Smooth muscle cell of the brain vasculature (primary cell): Measurements from ENCODE around the gene TUBA8.
"Not testable (repeated sequence)": the region's sequence is repeated elsewhere in the genome, so short reads cannot be mapped to it uniquely, and the experiment has no call there.

Experiments used
- DNase-seq: peaks from one replicate; pipeline ENCODE4 v3.0.0-alpha.2; 2012; ENCODE audit warnings: low read depth, low spot score

TUBA8 gene

DNA sequence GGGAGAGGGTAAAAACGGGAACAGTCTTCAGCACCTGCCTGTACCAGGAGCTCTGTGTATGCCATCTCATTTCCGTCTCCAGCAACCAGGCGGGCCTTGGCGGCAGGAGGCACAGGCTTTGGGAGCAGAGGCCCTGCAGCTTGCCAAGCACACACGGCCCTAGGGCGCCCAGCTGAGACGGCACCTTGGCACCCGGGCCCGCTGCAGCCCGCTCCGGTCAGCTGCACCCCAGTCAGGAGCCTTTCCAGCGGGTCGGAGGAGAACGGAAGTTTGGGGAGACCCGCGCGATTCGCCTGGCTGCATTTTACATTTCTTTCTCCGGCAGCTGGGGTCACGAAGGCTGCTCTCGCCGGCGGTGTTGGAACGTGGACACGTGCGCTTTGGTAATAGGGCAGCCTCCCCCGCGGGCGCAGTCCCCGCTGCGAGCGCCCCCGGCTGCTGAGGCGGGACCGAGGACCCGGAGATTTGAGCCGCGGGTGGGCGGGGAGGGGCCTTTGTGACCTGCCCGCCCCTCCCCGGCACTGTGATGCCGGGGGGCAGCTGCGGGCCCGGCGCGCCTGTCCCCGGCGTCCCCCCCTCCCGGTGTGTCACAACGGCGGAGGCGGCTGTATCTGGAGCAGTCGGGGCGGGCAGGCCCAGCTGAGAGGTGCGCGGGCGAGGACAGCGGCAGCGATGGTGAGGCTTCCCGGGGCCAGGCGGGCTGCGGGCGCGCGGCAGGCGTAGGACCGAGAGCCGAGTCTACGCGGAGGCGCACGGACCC is at the start of gene TUBA8:
TSS of gene TUBA8 (plus strand) at position 616 of the 760 bp plus-strand sequence. CDS start at position 673, 57 bp downstream.
- no peak for DNase-seq

DNA sequence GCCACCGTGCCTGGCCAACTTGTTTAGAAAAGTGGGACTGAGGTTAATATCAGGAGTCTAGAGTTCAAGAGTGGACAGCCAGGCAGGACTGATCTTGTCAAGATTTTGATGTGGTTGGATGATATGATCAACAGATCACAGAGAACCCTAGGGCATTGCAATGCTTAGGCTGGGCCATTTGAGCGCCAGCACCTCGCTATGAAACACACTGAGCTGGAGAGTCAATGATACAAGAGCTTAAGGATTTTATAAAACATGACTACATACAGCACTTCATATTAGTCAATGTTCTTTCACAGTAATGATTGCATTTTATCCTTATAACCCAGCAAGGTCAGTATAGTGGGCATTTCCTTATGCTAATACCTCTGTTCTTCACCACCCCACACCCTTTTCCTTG is 48.2 kb upstream of the TUBA8 start:
- DNase-seq: no peak

DNA sequence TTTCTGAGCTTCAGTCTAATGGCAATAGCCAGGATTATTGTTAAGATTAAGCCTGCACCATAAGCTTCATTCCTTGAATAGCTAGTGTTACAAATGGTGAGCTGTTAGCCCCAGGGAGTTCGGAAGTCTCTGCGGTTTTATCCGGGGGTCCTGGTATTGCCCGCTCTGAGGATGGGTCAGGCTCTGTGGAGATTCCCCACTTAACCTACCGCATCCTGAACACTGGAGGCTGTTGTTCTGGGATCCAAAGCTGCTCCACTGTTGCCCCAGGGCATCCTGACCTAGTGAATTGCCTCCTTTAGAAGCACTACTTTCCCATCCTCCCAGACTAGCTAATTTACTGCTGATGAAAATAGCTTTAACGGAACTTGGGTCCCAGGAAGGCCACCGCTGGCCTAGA is 47.3 kb upstream of the TUBA8 start:
- no peak for DNase-seq

DNA sequence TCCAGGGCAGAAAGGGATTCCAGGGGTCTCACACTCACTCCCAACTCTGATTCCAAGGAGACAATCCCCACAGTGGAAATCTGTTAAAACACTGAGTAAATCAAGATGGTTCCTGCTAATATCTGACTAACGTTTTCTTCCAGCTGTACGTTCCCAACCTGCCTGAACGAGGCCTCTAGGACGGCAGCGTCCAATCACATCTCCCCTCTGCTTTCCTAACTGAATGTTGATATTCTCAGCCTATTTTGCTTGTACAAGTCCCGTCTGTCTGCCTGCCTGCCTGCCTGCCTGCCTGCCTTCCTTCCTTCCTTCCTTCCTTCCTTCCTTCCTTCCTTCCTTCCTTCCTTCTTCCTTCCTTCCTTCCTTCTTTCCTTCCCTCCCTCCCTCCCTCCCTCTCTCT is 46.9 kb upstream of the TUBA8 start:
- DNase-seq: not testable (repeated sequence)

DNA sequence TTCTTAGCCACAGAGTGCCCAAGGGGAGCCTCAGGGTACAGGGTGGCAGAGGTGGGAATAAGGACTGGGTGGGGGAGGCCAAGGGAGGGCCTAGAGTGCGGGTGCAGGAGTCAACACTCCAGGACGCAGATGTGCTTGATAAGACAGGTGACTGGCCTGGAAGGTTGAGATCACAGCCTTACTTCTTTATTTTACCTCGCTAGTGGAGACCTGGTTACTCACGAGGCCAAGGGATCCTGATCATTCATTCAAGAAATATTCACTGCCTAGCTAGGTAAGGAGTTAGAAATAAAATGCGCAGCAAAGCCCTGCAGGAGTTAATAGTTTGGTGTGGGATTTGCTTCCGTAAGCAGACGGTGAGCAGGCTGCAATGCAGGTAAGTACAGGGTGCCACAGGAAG is 46.0 kb upstream of the TUBA8 start:
- DNase-seq: no peak

DNA sequence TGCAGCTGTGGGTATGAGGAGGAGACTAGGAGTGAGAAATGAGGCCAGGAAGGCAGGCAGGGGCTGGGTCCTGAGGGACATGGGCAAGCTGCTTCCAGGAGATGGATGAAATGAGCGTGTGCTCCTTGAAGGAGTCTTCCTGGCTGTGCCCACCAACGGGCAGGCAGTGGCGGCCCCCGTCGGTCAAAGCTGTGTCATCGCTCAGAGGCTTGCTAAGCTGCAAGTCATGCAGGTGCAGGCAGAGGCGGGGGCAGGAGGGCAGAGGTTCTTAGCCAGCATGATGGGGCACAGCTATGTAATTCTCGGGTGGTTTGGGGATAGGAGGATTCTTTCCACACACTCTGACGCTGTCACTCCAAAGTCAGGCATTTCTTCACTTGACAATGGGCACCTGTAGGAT is 45.4 kb upstream of the TUBA8 start:
- no peak for DNase-seq

DNA sequence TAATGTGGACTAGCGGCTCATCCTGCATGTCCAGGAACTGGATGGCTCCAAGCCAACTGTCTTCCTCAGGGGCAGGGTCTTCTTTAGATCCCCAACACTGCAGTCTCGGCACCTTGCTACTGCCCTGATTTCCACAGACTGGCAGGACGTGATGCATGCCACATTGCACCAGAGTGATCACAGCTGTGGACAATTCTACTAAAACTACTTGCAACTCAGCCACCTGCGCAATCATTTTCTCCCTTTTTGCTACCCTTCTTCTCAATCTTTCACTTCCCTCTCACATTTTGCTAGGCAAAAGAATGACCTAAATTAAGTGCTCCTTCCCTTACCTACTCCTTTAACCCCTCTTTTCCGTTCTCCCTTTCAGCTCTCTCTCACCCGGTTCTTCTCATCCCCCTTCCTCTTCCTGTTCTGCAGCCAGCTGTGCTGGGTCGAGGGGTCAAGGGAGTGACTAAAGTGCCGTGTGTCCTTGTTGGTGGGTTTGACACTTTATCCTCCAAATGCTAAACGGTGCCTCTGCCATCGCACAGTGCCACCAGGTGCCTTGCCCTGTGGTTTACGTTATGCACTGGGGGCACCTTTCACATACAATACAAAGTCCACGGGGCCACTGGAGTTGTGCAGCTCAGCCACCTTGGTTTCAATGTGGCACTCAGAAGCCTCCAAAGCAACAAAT is 44.3 kb upstream of the TUBA8 start:
- no peak for DNase-seq

DNA sequence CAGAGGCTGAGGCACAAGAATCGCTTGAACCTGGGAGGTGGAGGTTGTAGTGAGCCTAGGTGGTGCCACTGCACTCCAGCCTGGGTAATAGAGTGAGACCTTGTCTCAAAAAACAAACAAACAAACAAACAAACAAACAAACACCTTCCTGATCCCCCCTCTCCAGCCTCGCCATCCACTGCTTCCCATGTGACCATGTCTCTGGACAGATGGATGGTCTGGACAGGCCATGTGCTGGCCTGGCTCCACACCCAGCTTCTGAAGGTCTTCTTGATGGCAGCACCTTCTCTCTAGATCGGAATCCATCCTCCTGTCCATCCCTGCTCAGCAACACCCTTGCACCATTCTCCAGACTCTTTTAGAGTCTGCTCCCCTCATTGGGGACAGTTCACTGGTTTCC is 43.5 kb upstream of the TUBA8 start:
- no peak for DNase-seq

DNA sequence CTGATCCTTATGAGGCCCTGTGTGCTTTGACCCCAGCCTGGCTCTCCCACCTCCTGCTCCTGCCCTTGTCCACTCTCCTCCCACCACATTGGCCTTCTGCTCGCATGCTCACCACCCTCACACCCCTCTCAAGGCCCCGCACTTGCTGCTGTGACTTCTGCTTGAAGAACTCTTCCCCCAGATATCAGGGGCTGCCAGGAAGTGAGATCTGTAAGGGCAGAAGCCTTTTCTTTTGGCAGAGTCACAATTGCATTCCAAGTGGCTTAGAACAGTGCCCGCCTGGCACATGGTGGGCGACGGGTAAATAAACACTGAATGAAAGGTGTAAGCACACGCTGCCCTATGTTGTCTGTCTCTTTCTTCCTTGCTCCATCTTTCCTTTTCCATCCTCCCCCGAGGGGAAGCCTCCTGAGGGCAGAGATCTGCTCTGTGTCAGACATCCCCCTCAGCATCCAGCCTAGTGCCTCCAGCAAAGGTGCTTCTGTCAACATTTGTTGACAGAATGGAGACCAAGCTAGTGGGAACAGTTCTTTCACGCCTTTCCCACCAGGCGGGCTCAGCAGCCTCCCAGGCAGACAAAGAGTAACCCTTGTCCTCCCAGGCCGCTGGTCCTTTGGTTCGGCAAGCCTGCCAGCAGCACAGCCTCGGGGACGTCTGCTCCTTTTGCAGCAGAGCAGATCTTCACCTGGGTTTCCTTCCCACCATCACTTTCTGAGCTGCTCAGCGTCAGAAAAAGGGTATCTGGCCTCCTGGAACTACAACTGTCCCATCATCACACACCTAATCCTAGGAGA is 42.9 kb upstream of the TUBA8 start:
- DNase-seq: no peak

DNA sequence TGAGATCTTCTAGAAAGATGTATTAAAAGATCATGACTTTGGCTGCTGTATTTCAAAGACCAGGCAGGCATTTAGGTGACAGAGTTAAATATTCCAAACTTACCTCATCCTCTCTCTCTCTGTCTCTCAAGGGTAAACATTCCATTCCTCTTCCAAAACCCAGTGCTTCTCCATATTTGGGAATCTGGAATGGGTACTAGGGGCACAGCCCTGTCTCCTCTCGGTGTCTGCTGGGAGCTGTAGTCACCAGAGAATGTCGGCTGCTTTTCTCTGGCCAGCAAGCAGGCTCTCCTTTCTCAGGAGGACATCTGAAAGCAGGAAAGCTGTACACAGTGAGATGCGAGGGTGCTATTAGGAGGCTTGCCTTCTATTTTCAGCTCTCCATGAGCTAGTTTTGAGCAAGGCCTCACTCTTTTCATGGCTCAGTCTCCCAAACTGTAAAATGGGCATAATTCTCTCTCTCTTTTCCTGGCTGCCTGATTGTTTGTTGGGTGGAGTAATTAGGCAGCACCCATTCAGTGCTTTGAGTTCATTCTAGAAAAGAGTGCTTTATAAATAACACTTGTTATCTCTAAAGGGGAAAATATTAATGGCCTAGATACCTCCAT is 42.1 kb upstream of the TUBA8 start:
- DNase-seq: no peak

DNA sequence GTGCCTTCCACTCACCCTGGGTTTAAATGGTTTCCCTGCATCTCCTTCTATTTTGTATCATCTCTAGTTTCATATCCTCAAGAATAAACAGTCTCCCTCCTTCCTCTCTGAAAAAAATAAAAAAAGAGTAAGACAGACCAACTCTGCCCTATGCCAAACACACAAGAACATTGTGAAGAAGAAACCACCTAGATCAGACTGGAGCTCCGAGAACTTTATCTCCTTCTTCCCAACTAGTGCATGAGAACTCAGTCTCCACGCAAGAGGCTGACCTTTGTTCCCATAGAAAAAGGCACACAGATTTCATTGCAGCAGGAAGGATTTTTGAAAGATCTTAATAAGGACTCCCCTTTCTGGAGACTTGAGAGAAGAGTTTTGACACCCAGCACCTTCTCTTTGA is 41.6 kb upstream of the TUBA8 start:
- no peak for DNase-seq

DNA sequence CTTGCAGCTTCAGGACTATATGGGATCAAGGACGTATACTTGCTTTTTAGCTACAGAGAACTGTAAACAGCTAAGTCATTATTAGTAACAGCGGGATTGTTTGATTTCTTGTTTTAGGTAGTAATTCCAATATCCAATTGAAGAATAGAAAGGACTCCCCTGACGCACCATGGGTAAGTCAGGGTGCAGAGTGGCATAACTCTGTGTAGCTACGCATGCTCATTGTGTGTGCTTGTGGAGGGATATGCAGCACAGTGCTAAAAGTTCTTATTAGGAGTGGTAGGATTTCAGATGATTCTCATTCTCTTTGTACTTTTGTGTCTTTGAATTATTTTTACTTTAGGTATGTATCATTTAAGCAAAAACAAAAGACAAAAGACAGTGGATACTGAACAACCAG is 40.6 kb upstream of the TUBA8 start:
- no peak for DNase-seq

DNA sequence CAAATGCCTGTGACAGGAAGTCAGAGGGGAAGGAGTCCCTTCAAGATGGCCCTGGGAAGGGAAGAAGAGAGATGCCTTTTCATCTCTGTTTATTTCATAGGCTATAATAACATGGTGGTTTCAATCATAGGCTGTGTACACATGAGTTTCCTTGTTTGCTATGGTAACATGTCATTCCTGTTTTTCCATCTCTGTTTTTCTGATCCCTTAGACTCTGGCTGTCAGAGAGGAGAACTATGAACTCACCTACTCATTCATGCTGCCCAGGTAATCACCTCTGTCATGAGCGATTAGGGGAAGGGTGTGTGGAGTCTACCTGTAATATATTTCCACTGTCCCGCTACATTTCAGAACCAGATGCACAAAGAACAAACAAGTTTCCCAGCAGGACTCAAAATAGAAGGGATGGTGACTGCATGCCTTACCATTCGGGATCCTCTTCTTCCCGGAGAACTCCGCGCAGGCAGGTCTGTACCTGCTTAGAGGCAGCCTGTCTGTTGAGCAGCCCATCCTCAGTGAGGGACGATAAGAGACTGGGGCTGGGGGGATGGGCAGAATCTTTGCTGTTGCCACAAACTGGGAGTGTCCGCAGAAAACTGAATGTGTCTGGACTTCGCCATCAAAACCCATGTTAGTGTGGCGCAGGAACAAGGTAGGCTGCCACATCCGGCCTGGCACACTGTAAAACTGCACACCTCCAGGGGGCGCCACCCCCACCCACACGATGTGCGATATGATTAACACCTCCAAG is 39.9 kb upstream of the TUBA8 start:
- no peak for DNase-seq

DNA sequence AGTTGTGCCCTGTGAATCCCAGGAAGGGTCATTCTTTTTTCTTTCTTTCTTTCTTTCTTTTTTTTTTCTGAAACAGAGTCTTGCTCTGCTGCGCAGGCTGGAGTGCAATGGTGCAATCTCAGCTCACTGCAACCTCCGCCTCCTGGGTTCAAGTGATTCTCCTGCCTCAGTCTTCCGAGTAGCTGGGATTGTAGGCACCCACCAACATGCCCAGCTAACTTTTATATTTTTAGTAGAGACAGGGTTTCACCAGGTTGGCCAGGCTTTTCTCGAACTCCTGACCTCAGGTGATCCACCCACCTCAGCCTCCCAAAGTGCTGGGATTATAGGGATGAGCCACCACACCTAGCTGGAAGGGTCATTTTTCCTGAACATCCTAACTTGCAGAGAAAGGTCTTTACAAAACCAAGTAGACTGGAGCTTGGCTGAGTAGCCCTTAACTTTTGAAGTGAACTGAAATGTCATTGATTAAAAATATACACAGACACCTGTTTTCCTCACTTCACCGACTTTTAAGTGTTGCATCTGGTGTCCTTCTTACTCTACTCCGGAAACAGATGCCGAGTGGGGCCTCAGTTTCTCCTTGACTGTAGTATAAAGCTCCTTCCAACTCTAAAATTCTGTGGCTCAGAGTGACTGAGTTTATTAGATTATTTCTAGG is 39.2 kb upstream of the TUBA8 start:
- not testable (repeated sequence) for DNase-seq

DNA sequence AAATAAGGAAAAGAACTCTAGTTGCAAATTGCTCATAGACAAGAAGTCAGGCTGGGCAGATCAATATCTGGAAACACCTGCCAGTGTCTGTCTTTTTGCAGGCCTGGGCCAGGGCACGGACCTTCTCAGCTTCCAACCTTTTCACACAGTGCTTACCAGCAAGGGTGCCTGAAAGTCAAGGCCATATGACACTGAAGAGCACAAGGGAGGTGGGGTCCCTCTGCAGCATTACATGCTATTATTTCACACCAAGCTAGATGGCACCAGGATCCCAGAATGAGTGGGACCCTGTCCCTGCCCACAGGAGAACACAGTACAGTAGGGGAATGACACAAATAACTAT is 38.7 kb upstream of the TUBA8 start:
- no peak for DNase-seq

DNA sequence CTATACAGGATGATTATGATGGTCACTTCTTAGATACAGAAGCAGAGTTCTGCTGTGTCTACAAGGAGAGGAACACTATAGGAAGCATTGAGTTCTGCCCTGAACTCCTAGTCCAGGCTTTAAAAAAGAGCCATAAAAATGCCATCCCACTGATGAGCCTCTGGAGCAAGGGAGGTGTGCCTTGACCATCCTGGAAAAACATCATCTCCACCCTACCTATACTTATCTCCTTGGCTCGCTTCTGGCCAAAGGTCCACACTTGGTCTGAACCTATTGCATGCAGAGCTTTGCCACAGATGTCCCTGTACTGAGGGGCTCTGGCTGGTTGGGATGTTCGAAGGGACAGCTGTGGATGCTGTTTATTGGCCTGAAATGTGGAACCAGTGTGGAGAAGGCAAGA is 37.1 kb upstream of the TUBA8 start:
- no peak for DNase-seq

DNA sequence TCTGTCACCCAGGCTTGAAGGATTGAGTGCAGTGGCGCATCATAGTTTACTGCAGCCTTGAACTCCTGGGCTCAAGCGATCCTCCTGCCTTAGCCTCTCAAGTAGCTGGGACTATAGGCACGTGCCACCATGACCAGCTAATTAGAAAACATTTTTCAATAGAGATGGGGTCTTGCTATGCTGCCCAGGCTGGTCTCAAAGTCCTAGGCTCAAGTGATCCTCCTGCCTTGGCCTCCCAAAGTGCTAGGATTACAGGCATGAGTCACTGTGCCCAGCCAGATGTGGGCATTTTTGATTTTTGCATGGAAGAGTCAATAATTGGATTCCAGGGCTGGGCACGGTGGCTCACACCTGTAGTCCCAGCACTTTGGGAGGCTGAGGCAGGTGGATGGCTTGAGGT is 36.7 kb upstream of the TUBA8 start:
- not testable (repeated sequence) for DNase-seq

DNA sequence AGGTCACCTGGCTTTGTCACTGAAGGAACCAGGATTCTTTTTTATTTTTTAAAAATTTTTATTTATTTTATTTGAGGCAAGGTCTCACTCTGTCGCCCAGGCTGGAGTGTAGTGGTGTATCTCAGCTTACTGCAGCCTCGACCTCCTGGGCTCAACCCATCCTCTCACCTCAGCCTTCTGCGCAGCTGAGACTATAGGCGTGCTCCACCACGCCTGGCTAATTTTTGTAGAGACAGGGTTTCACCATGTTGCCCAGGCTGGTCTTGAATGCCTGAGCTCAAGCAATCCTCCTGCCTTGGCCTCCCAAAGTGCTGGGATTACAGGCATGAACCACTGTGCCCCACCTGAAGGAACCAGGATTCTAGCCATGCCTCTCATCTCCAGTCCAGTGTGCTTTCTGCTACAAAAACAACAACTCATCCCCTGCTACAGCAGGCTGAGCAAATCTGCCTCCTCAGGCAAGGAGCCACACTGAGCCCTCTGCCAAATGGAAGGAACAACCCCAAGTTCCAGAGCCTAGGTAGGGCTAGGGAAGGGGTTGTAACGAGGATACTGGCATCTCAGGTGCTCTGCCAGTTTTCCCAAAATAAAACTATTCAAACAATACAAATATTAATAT is 35.4 kb upstream of the TUBA8 start:
- DNase-seq: no peak

DNA sequence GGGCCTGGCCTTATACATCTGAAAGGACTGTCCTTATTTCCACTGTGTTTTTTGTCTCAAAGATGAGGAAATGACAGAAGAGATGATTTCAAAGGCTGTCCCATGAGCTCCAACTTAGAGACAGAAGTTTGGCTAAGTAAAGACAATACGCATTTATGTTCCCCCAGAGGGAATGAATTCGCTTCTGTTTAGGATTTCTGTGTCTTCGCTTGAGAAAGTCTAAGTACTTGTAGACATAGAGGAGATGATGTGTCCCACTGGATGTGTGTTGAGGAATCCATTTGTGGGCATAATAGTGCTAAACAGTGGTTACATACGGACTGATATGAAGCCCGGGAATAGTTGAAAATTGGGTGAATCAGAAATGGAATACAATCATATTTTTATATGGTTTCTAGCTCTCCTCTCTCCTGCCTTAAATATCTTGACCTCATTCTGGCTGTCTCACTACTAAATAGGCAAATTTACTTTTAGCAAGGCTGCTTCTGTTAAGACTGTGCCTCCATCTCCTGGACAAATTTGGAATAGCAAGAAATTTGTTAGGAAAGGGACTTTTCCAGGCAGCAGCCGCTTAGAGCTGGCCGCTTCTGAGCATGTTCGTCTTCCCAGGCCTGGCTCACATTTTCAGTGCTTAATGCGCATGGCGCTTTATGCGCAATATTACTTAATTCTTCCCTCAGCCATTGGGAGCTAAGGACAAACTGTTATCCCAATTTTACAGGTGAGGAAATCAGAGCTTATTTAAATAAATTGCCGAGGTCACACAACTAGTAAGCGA is 34.7 kb upstream of the TUBA8 start:
- peak; percentile 70 for DNase-seq
